Endodermal cell (in vitro differentiated cells): ENCODE results near the gene FNBP1L. TPM values are rescaled to one million over a fixed set of nuclear protein-coding genes. Genes with fewer than 3 reads are reported as not detected.

Source experiments
- DNase-seq: peaks from one replicate; pipeline ENCODE4 v3.0.0-alpha.2; 2017
- H3K27ac ChIP-seq: 2 replicates; pipeline ENCODE4 v1.5.1; 2013; ENCODE audit warnings: mild to moderate bottlenecking, low read depth, low read length, moderate library complexity
- H3K27me3 ChIP-seq: 2 replicates; pipeline ENCODE4 v1.6.1; 2013; ENCODE audit warnings: mild to moderate bottlenecking, low read length, moderate library complexity; ENCODE audit not compliant: insufficient read depth, control insufficient read depth, poor library complexity, severe bottlenecking
- H3K36me3 ChIP-seq: 2 replicates; pipeline ENCODE4 v1.7.0; 2013; ENCODE audit warnings: mild to moderate bottlenecking, low read length, moderate library complexity; ENCODE audit not compliant: control insufficient read depth, insufficient read depth
- H3K4me1 ChIP-seq: one replicate; pipeline ENCODE4 v1.7.0; 2013; ENCODE audit warnings: low read length; ENCODE audit not compliant: control insufficient read depth, insufficient read depth
- H3K4me3 ChIP-seq: 2 replicates; pipeline ENCODE4 v1.5.1; 2013; ENCODE audit warnings: mild to moderate bottlenecking, low read length, moderate library complexity
- H3K9ac ChIP-seq: 2 replicates; pipeline ENCODE4 v1.6.1; 2013; ENCODE audit warnings: mild to moderate bottlenecking, low read length, moderate library complexity; ENCODE audit not compliant: poor library complexity, severe bottlenecking; ENCODE audit errors: extremely low read depth
- H3K9me3 ChIP-seq: 2 replicates; pipeline ENCODE4 v1.6.1; 2013; ENCODE audit warnings: mild to moderate bottlenecking, low read length, moderate library complexity; ENCODE audit not compliant: control insufficient read depth
- H3K27ac Mint-ChIP-seq: 2 replicates; pipeline ENCODE4 v1.8.0; 2020; ENCODE audit warnings: mixed read lengths
- H3K27me3 Mint-ChIP-seq: 2 replicates; pipeline ENCODE4 v1.8.0; 2021; ENCODE audit warnings: mild to moderate bottlenecking, mixed read lengths; ENCODE audit not compliant: insufficient read depth
- H3K36me3 Mint-ChIP-seq: 2 replicates; pipeline ENCODE4 v1.8.0; 2020; ENCODE audit warnings: low read depth, mixed read lengths
- H3K4me1 Mint-ChIP-seq: 2 replicates; pipeline ENCODE4 v1.8.0; 2020; ENCODE audit warnings: mixed read lengths
- H3K4me3 Mint-ChIP-seq: 2 replicates; pipeline ENCODE4 v1.8.0; 2020; ENCODE audit warnings: mild to moderate bottlenecking, moderate library complexity, mixed read lengths
- H3K9me3 Mint-ChIP-seq: 2 replicates; pipeline ENCODE4 v1.8.0; 2020; ENCODE audit warnings: mild to moderate bottlenecking, mixed read lengths
- CTCF ChIP-seq: fragments of 200-600 bp; sonication (generic); conservative IDR thresholded peaks from 2 replicates; pipeline ENCODE4 v1.5.0; 2021; ENCODE audit warnings: antibody characterized with exemption, mild to moderate bottlenecking
- WGBS, 2 experiments: methylation state at CpG; one replicate each; pipeline versions ENCODE4 v1.1.5 to v1.1.7; 2013; ENCODE audit warnings: missing lambda C conversion rate in 2 of 2, mixed read lengths in 1 of 2; ENCODE audit not compliant: insufficient coverage in 1 of 2, insufficient read length in 1 of 2; 5-methylcytosine and 5-hydroxymethylcytosine counted together
- total RNA-seq, 2 donors: library from RNA; stranded (reverse); fragmentation: NEBNext Ultra II Directional in 1 of 2; extraction: Animal tissue kit (Norgen Biotek cat#: 25700) in 1 of 2; gene quantifications; 2 replicates in 1 of 2; 3 replicates in 1 of 2; pipeline ENCODE4 v1.2.1, GENCODE V29; 2021

FNBP1L gene
- total RNA-seq, 2 donors from 2014 or later: 96.8 to 107 TPM

- TF ChIP-seq CTCF: no peak
- Mint-ChIP-seq H3K9me3 (peaks cover 15% of the 10 kb centered on the region), H3K4me1 (no peaks in the 10 kb centered on the region), H3K27ac (no peak overlapping the region), H3K4me3 (no peak overlapping the region), H3K36me3 (no peaks in the 10 kb centered on the region), H3K27me3 (no peaks in the 10 kb centered on the region)
- peaks cover 10% of the 10 kb centered on the region for H3K9me3 ChIP-seq
- no peaks in the 10 kb centered on the region for H3K36me3 ChIP-seq
- H3K27me3 ChIP-seq: no peaks in the 10 kb centered on the region
- WGBS, 2 experiments: 96 to 100% methylated on average over 1 of the region's 1 CpG
- H3K27ac ChIP-seq: no peak overlapping the region
- H3K9ac ChIP-seq: no peak overlapping the region
- no peak for DNase-seq
- no peak overlapping the region for H3K4me3 ChIP-seq
- no peaks in the 10 kb centered on the region for H3K4me1 ChIP-seq
These were observed 11.4 kb upstream of the FNBP1L start for GRCh38 chr1:93436496-93436895.

GRCh38 chr1:93437976-93438605 is 9.8 kb upstream of the FNBP1L start:
- no peaks in the 10 kb centered on the region for H3K4me1 ChIP-seq
- H3K9ac ChIP-seq: no peak overlapping the region
- no peak overlapping the region for H3K4me3 ChIP-seq
- no peaks in the 10 kb centered on the region for H3K27me3 Mint-ChIP-seq
- H3K27me3 ChIP-seq: no peaks in the 10 kb centered on the region
- H3K9me3 ChIP-seq: peaks cover 10% of the 10 kb centered on the region
- no peak for DNase-seq
- peak; percentile 86 for TF ChIP-seq CTCF
- H3K9me3 Mint-ChIP-seq: peaks cover 12% of the 10 kb centered on the region
- 79 to 100% methylated on average over 3 to 4 of the region's 4 CpGs for WGBS, 2 experiments
- H3K36me3 ChIP-seq: no peaks in the 10 kb centered on the region
- no peak overlapping the region for H3K27ac Mint-ChIP-seq
- peaks cover 5% of the 10 kb centered on the region for H3K4me1 Mint-ChIP-seq
- no peak overlapping the region for H3K27ac ChIP-seq
- H3K4me3 Mint-ChIP-seq: no peak overlapping the region
- no peaks in the 10 kb centered on the region for H3K36me3 Mint-ChIP-seq

GRCh38 chr1:93438716-93439115 is 9.2 kb upstream of the FNBP1L start:
- H3K36me3 Mint-ChIP-seq: no peaks in the 10 kb centered on the region
- H3K27me3 ChIP-seq: no peaks in the 10 kb centered on the region
- no peaks in the 10 kb centered on the region for H3K36me3 ChIP-seq
- H3K9ac ChIP-seq: no peak overlapping the region
- 86 to 95% methylated on average over 1 to 3 of the region's 3 CpGs for WGBS, 2 experiments
- peaks cover 5% of the 10 kb centered on the region for H3K4me1 Mint-ChIP-seq
- H3K27me3 Mint-ChIP-seq: no peaks in the 10 kb centered on the region
- no peak overlapping the region for H3K4me3 Mint-ChIP-seq
- peaks cover 12% of the 10 kb centered on the region for H3K9me3 Mint-ChIP-seq
- H3K27ac ChIP-seq: no peak overlapping the region
- DNase-seq: no peak
- no peak overlapping the region for H3K27ac Mint-ChIP-seq
- H3K4me1 ChIP-seq: no peaks in the 10 kb centered on the region
- peaks cover 10% of the 10 kb centered on the region for H3K9me3 ChIP-seq
- H3K4me3 ChIP-seq: no peak overlapping the region
- no peak for TF ChIP-seq CTCF
